ENCODE results near the gene ZNF784.

Gene ZNF784

GRCh38 chr19:55614711-55615542 is 9.4 kb downstream of the ZNF784 start:
- TF ChIP-seq YY1 (IDR thresholded peaks at IDR 0.05; ENCODE audit: low read depth) = no peak
- TF ChIP-seq USF1 (IDR thresholded peaks at IDR 0.05) = no peak
- TF ChIP-seq TAF1 (IDR thresholded peaks at IDR 0.05; ENCODE audit: low read depth) = no peak
- TF ChIP-seq FOXM1 (IDR thresholded peaks at IDR 0.05; ENCODE audit: borderline replicate concordance, low read depth) = no peak
- TF ChIP-seq EGR1 (IDR thresholded peaks at IDR 0.05) = no peak
- no peak for TF ChIP-seq TEAD4 (IDR thresholded peaks at IDR 0.05)
- TF ChIP-seq TCF12 (IDR thresholded peaks at IDR 0.05; ENCODE audit: low read depth) = no peak
- no peak for TF ChIP-seq CREB1 (IDR thresholded peaks at IDR 0.05; ENCODE audit: low read depth)
- TF ChIP-seq, protein P1, sequence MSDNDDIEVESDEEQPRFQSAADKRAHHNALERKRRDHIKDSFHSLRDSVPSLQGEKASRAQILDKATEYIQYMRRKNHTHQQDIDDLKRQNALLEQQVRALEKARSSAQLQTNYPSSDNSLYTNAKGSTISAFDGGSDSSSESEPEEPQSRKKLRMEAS (IDR thresholded peaks at IDR 0.05) = no peak
- TF ChIP-seq EP300 (IDR thresholded peaks at IDR 0.05; ENCODE audit: borderline replicate concordance) = no peak
- no peak for TF ChIP-seq ZBTB7A (IDR thresholded peaks at IDR 0.05; ENCODE audit: low read depth)
- TF ChIP-seq CEBPB (IDR thresholded peaks at IDR 0.05) = no peak
- no peak for TF ChIP-seq NFIC (IDR thresholded peaks at IDR 0.05)
- no peak for TF ChIP-seq RAD21 (IDR thresholded peaks at IDR 0.05; ENCODE audit: low read depth)
- TF ChIP-seq, protein P2, sequence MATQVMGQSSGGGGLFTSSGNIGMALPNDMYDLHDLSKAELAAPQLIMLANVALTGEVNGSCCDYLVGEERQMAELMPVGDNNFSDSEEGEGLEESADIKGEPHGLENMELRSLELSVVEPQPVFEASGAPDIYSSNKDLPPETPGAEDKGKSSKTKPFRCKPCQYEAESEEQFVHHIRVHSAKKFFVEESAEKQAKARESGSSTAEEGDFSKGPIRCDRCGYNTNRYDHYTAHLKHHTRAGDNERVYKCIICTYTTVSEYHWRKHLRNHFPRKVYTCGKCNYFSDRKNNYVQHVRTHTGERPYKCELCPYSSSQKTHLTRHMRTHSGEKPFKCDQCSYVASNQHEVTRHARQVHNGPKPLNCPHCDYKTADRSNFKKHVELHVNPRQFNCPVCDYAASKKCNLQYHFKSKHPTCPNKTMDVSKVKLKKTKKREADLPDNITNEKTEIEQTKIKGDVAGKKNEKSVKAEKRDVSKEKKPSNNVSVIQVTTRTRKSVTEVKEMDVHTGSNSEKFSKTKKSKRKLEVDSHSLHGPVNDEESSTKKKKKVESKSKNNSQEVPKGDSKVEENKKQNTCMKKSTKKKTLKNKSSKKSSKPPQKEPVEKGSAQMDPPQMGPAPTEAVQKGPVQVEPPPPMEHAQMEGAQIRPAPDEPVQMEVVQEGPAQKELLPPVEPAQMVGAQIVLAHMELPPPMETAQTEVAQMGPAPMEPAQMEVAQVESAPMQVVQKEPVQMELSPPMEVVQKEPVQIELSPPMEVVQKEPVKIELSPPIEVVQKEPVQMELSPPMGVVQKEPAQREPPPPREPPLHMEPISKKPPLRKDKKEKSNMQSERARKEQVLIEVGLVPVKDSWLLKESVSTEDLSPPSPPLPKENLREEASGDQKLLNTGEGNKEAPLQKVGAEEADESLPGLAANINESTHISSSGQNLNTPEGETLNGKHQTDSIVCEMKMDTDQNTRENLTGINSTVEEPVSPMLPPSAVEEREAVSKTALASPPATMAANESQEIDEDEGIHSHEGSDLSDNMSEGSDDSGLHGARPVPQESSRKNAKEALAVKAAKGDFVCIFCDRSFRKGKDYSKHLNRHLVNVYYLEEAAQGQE (IDR thresholded peaks at IDR 0.05; ENCODE audit: low read depth) = no peak

DNA sequence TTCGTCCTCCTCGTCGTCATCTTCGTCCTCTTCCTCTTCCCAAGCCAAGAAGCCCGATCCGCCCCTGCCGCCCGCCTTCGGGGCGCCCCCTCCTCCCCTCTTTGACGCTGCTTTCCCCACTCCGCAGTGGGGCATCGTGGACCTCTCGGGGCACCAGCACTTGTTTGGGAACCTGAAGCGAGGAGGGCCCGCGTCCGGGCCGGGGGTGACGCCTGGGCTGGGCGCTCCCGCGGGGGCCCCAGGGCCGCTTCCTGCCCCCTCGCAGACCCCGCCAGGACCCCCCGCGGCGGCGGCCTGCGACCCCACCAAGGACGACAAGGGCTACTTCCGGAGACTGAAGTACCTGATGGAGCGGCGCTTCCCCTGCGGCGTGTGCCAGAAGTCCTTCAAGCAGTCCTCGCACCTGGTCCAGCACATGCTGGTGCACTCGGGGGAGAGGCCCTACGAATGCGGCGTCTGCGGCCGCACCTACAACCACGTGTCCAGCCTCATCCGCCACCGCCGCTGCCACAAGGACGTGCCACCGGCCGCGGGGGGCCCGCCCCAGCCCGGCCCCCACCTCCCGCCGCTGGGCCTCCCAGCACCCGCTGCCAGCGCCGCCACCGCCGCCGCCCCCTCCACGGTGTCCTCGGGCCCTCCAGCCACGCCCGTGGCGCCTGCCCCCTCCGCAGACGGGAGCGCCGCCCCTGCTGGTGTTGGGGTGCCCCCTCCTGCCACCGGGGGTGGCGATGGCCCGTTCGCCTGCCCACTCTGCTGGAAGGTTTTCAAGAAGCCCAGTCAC is 10.2 kb downstream of the ZNF784 start:
- TF ChIP-seq EP300 (IDR thresholded peaks at IDR 0.05; ENCODE audit: borderline replicate concordance) (no peak), EGR1 (IDR thresholded peaks at IDR 0.05) (no peak), CEBPB (IDR thresholded peaks at IDR 0.05) (no peak), NFIC (IDR thresholded peaks at IDR 0.05) (no peak), FOXM1 (IDR thresholded peaks at IDR 0.05; ENCODE audit: borderline replicate concordance, low read depth) (no peak), YY1 (IDR thresholded peaks at IDR 0.05; ENCODE audit: low read depth) (no peak), CREB1 (IDR thresholded peaks at IDR 0.05; ENCODE audit: low read depth) (no peak), ZBTB7A (IDR thresholded peaks at IDR 0.05; ENCODE audit: low read depth) (no peak), TEAD4 (IDR thresholded peaks at IDR 0.05) (no peak), RAD21 (IDR thresholded peaks at IDR 0.05; ENCODE audit: low read depth) (no peak), TAF1 (IDR thresholded peaks at IDR 0.05; ENCODE audit: low read depth) (no peak), TCF12 (IDR thresholded peaks at IDR 0.05; ENCODE audit: low read depth) (no peak), USF1 (IDR thresholded peaks at IDR 0.05) (no peak)
- TF ChIP-seq, protein P1 (IDR thresholded peaks at IDR 0.05) = no peak
- TF ChIP-seq, protein P2 (IDR thresholded peaks at IDR 0.05; ENCODE audit: low read depth) = no peak

DNA sequence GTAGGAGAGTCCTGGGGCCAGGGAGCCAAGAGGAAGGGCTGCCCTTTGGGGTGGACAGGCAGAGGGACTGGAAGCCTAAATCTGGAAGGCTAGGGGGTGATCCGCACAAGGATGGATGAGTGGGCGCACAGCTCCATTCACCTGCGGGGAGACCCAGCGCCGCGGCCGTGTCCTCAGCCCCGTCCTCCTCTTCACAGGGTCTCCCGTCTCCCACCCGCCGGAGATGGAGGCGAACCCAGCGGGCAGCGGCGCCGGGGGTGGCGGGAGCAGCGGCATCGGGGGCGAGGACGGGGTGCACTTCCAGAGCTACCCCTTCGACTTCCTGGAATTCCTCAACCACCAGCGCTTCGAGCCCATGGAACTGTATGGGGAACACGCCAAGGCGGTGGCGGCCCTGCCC is 11.0 kb downstream of the ZNF784 start:
- TF ChIP-seq CEBPB (IDR thresholded peaks at IDR 0.05) = no peak
- no peak for TF ChIP-seq TCF12 (IDR thresholded peaks at IDR 0.05; ENCODE audit: low read depth)
- TF ChIP-seq NFIC (IDR thresholded peaks at IDR 0.05) = no peak
- TF ChIP-seq, protein P1 (IDR thresholded peaks at IDR 0.05) = no peak
- no peak for TF ChIP-seq RAD21 (IDR thresholded peaks at IDR 0.05; ENCODE audit: low read depth)
- TF ChIP-seq USF1 (IDR thresholded peaks at IDR 0.05) = no peak
- TF ChIP-seq CREB1 (IDR thresholded peaks at IDR 0.05; ENCODE audit: low read depth) = no peak
- TF ChIP-seq TEAD4 (IDR thresholded peaks at IDR 0.05) = no peak
- TF ChIP-seq FOXM1 (IDR thresholded peaks at IDR 0.05; ENCODE audit: borderline replicate concordance, low read depth) = no peak
- TF ChIP-seq EGR1 (IDR thresholded peaks at IDR 0.05) = no peak
- TF ChIP-seq YY1 (IDR thresholded peaks at IDR 0.05; ENCODE audit: low read depth) = no peak
- no peak for TF ChIP-seq TAF1 (IDR thresholded peaks at IDR 0.05; ENCODE audit: low read depth)
- TF ChIP-seq, protein P2 (IDR thresholded peaks at IDR 0.05; ENCODE audit: low read depth) = no peak
- no peak for TF ChIP-seq EP300 (IDR thresholded peaks at IDR 0.05; ENCODE audit: borderline replicate concordance)
- no peak for TF ChIP-seq ZBTB7A (IDR thresholded peaks at IDR 0.05; ENCODE audit: low read depth)

Measured in Ishikawa (cell line).